ENCODE measurements around the gene ALOX15B.

- TF ChIP-seq CTCF (IDR thresholded peaks at IDR 0.05 in 4 of 5, conservative IDR thresholded peaks at IDR 0.05 in 1 of 5), result no peak
- TF ChIP-seq POLR2A (IDR thresholded peaks at IDR 0.05), result no peak
Measured at GRCh38 chr17:8059131-8059530, 20.3 kb downstream of the ALOX15B start.

All from gastrocnemius medialis (tissue), 4 donors.